ENCODE results near the gene NRTN.

- no peak for TF ChIP-seq EZH2phosphoT487 (IDR thresholded peaks at IDR 0.05; ENCODE audit: insufficient read depth, low read depth)
- TF ChIP-seq EZH2 (IDR thresholded peaks at IDR 0.05; ENCODE audit: insufficient read depth, poor library complexity, severe bottlenecking) = no peak
These were observed 15.5 kb upstream of the NRTN start for GRCh38 chr19:5789351-5789761.

Data from GM23248 (cell line).